GM20431 (cell line): Measurements from ENCODE around the gene CDC42EP5.
"Not testable (repeated sequence)": the region's sequence is repeated elsewhere in the genome, so short reads cannot be mapped to it uniquely, and the experiment has no call there.

ENCODE experiments used
- in situ Hi-C: fragments of 300-500 bp; cut with MseI, MboI; formaldehyde crosslinking; loops from one replicate; pipeline ENCODE4 v1.15.0; 2020; ENCODE audit warnings: low sequenced_read_pairs; ENCODE audit not compliant: unreplicated experiment

The CDC42EP5 gene

DNA sequence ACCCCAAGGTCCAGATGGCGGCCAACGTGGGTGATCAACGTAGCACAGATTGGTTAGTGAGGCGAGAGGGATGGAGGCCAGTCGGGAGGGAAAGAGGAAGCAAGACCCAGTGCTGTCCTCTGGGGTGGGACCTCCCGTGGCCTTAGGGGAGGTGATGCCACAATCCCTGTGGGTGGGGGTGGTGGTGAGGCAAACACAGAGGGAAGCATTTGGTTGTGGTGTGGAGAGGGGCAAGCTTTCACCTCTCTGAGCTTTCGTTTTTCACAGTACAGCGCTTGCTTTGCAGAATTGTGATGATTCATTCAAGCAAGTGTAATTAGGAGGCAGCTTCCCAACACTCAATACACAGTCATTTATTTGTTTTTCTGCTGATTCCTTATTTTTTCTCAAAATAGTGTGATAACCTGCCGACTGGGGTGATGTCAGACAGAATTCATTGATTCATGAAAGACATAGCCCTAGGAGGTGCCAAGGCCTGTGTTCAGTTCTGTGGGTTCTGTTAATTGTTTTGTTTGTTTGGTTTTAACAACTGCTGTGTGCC lies 21.7 kb downstream of the CDC42EP5 start:
- in situ Hi-C loops, result no loop called here

DNA sequence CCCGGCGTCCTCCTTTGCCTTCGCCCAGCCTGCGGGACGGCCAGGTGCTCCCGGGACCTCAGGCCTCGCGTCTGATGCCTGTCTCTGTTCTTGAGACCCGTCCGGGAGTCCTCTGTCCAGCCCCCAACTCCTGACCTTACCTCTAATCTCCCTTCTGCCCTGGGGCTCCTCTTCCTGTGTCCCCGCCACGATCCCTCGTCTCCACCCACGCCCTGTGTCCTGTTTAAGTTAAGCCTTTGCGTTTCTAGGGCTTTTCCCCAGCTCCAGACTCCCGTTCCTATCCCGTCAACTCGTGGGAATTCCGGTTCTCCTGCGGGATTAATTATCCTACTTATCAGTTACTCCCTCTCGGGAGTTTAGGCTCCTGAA lies 23.4 kb downstream of the CDC42EP5 start:
- in situ Hi-C loops, result no loop called here

DNA sequence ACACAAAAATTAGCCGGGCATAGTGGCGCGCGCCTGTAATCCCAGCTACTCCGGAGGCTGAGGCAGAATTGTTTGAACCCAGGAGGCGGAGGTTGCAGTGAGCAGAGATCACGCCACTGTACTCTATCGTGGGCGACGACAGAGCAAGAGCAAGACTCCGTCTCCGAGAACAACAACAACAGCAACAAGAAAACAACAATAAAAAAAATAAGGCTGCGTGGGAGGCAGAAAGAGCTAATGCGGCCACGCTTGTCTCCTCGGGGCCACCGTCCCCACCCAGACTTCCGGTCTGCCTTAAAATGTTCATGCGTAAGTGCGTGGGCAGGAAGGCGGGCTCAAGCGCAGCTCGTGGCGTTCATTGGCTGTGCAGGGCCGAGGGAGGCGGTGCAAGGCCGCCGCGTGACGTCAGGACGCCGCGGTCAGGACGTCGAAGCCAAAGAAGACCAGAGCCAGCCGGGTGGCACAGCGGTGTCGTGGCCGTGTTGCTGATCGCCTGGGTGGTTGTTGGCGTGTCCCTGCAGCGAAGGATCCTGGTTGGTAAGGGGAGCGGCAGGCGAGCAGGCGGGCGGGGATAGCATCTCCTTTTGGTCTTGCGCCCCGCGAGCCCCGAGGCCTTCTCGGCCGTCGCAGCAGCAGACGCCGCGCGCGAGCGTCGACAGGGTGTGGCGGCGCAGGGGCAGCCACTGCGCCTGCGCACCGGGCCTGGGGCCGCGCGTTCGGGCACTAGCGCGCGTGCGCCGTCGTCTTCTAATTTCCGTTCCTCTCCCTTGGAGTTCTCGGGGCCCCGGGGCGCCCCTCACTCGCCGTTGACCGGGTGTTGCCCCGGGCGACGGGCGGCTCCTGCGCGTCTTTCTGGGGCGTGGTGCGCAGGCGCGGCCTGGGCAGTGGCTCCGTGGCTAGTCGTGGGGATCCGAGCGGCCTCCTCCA lies 24.1 kb downstream of the CDC42EP5 start, which contains the start of gene LENG8:
LENG8 (plus strand) TSS at position 426 of the 927 bp plus-strand sequence. CDS start 2,146 bp downstream, outside the sequence.
- in situ Hi-C loops, result no loop called here

DNA sequence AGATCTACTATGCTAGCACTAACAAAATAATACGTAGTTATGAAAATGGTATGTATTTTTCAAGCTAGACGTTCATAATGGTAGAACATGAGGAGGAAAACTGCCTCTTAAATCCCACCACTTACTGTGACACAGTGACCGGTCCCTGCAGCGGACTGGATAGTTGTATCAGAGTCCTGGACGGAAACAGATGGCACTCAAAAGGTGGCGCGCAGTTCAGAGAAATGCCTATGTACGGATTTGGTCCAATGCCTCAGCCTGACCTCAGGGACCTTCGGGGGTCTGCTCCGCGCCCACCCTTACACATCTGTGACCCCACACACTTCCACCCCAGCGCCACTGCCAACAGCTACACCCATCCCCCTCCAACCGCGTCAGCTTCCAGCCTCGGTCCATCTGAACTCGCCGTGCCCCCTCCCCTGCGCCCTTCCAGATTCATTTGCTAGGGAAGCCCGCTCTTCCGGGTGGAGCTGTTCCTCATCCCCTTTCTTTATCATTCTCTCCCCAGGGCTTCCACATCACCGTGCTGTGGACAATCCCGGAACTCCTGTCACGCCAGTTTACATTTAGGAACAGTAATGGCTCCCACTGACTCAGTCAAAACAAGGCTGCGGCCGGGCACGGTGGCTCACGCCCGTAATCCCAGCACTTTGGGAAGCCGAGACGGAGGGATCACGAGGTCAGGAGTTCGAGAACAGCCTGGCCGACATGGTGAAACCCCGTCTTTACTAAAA lies 24.9 kb downstream of the CDC42EP5 start:
- in situ Hi-C loops, result no loop called here

DNA sequence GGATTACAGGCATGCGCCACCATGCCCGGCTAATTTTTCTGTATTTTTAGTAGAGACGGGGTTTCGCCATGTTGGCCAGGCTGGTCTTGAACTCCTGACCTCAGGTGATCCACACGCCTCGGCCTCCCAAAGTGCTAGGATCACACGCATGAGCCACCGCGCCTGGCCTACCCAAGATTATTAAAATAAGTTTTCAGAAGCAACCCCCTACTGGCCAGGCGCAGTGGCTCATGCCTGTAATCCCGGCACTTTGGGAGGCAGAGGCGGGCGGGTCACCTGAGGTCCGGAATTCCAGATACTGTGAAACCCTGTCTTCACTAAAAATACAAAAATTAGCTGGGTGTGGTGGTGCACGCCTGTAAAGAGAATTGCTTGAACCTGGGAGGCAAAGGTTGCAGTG lies 26.7 kb downstream of the CDC42EP5 start:
- in situ Hi-C loops, result not testable (repeated sequence)

DNA sequence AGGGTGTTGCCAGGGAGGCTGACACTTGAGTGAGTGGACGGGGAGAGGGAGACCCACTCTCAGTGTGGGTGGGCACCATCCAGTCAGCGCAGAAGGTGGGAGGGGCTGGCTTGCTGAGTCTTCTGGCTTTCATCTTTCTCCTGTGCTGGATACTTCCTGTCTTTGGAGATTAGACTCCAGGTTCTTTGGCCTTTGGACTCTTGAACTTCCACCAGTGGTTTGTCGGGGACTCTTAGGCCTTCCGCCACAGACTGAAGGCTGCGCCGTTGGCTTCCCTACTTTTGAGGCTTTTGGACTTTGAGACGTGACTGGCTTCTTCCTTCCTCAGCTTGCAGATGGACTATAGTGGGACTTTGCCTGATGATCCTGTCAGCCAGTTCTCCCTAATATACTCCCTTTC lies 28.4 kb downstream of the CDC42EP5 start:
- in situ Hi-C loops, result no loop called here

DNA sequence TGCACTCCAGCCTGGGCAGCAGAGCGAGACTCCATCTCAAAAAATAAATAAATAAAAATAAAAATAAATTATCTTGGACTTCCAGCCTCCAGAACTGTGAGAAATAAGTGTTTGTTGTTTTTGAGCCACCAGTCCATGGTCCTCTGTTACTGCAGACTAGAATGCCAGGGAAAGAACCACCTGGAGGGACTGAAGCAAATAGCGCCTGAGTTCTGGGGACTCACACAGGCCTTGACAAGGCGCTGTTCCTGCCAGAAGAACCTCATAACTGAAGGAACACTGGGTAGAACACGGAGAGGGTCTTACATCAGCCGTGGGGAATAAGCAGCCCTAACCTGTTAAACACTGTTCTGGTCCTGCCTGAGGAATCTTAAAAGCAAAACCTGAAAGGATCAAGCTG lies 32.5 kb downstream of the CDC42EP5 start:
- in situ Hi-C loops, result no loop called here

DNA sequence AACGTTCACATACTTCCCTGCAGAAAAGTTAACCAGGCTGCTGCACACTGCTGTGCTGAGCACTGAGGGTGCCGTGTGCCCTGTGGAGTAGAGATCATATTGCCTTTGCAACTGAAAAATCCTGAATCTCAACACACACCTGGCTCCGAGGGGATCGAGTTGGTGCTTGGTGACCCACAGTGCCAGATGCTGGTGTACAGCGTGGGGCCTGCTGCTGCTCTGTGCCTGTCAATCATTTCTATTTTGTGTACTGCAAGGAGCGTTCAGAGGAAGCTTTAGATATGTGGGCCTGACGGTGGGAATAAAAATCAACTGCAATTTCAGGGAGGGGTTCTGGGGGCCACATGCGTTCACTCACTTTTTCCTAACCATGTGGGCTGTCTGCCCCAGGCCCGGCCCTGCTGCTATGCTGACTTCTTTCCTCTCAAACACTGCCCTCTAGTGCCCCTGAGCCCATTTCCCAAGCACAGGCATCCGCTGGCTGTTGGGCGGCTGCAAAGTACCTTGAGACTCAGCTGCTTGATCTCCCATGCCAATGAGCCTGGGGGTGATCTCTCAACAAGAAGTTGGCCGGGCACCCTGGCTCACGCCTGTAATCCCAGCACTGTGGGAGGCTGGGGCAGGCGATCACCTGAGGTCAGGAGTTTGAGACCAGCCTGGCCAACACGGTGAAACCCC lies 33.8 kb downstream of the CDC42EP5 start:
- in situ Hi-C loops, result no loop called here

DNA sequence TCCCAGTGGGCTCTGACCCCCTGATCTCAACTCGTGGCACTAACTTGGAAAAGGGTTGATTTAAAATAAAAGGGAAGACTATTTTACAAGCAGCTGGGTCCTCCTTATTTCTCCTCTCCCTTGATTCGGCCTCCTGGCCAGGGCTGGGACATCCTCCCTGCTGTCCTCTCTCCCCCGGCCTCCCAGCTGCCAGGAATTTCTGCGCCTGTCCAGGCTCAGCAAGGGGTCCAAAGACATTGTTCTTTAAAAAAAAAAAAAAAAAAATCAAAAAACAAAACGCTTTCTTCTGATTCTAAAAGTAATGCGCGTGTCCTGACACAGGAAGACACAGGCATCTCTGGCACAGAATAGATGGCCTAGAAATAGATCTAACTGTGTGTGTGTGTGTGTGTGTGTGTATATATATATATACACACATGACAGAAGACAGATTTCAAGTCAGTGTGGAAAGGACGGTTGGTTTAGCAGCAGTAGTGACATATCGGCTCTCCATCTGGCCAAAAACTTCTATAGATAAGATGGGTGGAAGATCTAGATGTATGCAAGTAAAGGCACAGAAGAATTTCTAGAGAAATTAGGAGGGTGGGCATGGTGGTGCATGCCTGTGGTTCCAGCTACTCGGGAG lies 36.4 kb downstream of the CDC42EP5 start:
- in situ Hi-C loops, result no loop called here

DNA sequence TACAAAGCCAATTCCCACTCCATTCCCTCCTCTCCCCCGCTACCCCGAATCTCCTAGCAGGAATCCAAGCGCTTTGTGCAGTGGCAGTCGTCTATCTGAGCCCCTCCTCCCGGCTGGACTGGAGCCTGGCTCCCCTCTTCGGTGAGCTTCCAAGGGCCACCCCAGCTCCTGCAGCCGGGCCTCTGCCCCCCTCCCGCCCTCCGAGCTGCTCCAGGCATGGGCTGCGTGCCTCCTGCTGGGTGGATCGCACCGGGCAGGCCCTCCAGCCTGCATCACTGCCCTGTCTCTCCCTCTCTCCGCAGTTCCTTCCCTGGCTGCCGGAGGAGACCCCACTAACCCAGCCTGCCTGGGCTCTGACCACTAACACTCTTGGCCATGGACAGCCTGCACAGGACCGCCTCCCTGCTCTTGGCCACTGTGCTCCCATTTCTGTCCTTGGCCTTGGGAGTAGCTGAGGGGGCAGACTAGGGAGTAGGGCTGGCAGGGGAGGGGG lies 37.0 kb downstream of the CDC42EP5 start:
- in situ Hi-C loops, result no loop called here

DNA sequence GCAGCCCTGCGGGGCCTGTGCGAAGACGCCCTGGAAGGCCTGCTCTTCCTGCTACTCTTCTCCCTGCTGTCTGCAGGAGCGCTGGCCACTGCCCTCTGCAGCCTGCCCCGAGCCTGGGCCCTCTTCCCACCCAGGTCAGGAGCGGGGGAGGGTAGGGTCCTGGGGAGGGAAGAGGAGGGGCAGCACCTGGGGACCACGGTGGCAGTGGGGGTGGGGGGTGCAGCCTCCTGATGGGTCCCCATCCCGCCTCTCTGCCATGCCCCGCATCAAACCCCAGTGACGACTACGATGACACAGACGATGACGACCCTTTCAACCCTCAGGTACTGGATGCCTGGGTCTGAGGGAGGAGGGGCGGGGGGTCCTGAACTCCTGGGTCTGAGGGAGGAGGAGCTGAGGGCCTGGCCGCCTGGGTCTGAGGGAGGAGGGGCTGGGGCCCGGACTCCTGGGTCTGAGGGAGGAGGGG lies 37.5 kb downstream of the CDC42EP5 start:
- in situ Hi-C loops, result no loop called here

DNA sequence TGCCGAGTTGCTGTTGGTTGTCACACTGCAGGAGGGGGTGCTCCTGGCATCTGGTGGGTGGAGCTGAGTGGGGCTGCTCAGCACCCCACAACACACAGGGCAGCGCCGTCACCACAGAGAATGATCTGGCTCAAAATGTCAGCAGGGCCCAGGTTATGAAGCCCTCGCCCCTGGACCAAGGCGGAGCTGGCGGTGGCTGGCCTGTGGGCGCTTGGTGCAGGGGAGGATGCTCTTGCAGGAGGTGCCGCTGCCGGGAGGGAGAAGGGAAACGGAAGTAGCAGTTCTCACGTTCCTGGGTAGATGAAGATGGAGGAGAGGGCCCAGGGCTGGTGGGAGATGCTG lies 38.3 kb downstream of the CDC42EP5 start:
- in situ Hi-C loops, result no loop called here

DNA sequence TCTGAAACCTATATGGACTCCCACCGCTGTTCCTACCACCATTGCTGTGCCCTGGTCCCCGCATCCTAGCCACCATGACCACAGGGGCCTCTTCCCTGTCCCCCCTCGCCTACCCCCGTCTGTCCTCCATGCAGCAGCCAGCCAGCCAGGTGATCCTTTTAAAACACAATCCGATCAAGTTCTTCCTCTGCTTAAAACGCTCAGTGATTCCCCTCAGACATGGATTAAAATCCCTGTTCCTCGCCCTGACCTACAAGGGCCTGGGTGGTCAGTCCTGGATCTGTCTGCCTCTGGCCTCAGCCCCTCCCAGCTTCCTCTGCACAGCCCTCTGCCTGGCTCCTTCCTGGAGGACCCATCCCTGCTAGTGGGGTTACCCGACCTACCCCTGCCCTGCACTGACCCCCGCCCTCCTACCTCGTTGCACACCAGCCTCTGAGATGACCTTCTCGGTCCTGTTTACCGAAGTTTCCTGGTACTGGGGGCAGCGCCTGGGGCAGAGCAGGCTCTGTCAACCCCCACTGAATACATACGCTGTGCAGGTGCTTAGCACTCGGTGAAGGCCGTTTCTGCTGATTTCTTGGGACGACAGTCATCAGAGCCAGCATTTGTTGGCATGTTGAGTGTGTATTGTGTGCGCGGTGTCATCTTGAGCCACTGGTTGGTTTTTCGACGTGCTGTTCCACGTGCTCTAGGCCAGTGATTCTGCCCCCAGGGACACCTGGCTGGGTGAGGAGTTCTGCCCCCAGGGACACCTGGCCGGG lies 38.8 kb downstream of the CDC42EP5 start:
- in situ Hi-C loops, result no loop called here

DNA sequence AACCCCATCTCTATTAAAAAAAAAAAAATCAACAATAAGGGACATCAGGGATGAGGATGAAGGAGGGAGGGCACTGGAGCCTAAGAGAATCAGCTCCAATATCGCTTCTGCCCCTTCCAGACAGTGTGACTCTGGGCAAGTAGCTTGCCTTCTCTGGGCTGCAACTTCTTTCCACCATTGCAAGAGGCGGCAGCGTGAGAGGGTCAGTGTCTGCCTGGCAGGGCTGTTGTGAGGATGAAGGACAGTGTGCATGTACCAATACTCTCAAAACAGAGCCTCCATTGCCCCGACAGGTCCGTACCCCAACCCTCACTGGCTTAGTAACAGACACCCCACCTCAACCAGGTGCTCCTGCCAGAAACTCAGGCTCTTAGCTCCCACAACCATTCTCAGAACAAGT lies 39.4 kb downstream of the CDC42EP5 start:
- in situ Hi-C loops, result no loop called here

DNA sequence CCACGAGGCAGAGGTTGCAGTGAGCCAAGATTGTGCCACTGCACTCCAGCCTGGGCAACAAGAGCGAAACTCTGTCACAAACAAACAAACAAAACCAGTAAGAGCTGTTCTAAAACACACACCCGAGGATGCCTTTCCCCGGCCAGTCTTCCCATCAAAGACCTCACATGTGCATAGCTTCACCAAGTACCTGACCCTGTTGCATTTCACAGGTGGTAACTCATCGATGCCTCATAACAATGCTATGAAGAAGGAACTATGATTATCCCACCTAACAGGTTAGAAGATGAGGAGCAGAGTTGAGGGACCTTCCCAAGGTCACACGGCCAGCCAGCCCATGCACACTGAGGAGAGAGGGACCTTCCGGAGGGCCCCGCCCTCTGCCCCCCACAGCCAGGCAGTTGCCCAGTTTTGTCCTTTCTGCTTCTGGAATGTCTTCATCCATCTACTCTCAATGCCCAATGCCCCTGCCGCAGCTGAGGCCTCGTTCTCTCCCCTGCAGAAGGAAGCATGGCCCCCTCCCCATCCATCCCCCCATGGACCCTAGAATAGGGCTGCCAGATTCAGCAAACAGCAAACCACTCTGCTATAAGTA lies 40.9 kb downstream of the CDC42EP5 start:
- in situ Hi-C loops, result no loop called here

DNA sequence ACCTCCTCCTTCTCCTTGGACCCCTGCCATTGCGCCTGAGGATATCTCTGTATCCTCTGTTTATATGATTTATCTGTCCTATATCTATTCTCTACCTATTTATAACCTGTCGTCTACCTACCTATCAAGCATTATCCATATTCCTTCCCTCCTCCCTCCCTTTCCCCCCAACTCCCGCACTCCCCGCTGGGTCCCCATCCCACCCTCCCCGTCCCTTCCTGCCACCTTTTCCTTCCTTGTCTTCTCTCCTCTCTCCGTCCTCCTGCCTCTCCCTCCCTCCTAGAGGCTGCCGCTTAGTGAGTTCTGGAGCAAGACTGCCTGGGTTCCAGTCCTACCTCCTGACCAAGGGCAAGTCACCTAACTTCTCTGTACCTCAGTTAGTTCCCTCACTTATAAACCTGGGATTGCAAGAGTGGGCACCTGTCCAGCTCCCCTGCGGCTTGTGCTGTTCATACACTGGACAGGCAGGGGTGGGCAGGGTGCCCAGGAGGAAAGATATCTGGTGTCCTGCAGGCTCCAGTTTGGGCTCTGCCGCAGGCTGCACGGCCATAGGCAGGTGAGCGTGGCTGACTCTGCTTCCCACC lies 41.7 kb downstream of the CDC42EP5 start:
- in situ Hi-C loops, result no loop called here

DNA sequence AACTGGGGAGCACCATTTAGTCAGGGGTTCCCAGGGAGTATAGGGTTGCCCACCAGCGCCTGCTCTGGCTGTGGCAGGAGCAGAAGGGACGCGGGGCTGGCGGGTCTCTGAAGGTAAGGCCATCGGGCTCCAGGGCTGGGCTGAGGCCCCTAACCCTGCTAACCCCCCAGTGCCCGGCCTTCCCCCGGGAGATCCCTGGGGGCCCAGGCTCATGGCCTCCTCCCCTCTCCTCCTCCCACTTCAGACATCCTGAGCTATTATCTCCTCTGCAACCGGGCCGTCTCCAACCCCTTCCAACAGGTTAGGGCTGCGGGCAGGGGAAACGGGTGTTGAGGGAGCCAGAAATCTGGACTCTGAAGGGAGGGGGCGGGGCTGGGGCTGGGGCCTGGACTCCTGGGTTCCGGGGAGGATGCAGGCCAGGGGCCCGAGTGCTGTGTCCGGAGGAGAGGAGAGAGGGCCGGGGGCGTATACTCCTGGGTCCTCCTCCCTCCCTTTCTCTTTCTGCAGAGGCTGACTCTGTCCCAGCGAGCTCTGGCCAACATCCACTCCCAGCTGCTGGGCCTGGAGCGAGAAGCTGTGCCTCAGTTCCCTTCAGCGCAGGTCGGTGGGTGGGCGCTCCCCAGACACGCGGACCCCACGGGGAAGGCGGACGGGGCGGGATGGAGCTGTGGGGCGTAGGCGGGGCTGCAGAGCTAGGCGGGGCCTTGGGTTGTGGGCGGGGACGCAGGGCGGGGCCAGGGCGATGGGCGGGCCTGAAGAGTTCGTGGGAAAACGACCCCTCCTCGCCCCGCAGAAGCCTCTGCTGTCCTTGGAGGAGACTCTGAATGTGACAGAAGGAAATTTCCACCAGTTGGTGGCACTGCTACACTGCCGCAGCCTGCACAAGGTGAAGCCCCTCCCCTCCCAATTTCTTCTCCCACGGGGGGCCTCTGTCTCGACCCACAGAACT lies 42.5 kb downstream of the CDC42EP5 start:
- in situ Hi-C loops, result no loop called here
